Bronchial epithelial cell (primary cell): ENCODE data around the gene COA6. TPM values are rescaled to one million over a fixed set of nuclear protein-coding genes. Genes with fewer than 3 reads are reported as not detected.
A peak's percentile ranks its signal among the peaks of the same experiment; 100 is the strongest.

Experiments
- DNase-seq: peaks from one replicate; pipeline ENCODE4 v3.0.0-alpha.2; 2010; ENCODE audit warnings: low read depth
- FAIRE-seq: peaks from 2 replicates; lab custom pipeline; 2011; peaks lifted over from hg19 to GRCh38; lab: Jason Lieb, UNC
- H3K27me3 ChIP-seq: 2 replicates; pipeline ENCODE4 v1.5.1; 2011; ENCODE audit warnings: low read length; ENCODE audit not compliant: control insufficient read depth, insufficient read depth
- H3K36me3 ChIP-seq: 2 replicates; pipeline ENCODE4 v1.5.1; 2011; ENCODE audit warnings: low read length; ENCODE audit not compliant: control insufficient read depth, insufficient read depth
- H3K4me3 ChIP-seq: 2 replicates; pipeline ENCODE4 v1.5.1; 2011; ENCODE audit warnings: mild to moderate bottlenecking, low read depth, low read length, control low read depth
- CTCF ChIP-seq: IDR thresholded peaks from 2 replicates; pipeline ENCODE4 v1.5.1; 2011; ENCODE audit warnings: mild to moderate bottlenecking, moderate library complexity, low read length, control low read depth, inconsistent platforms; ENCODE audit not compliant: insufficient read depth, severe bottlenecking
- total RNA-seq: library from RNA; depleted of rRNA; stranded (reverse); fragments of >200 nt; gene quantifications from 2 replicates; pipeline ENCODE4 v1.2.1, GENCODE V29; 2014

The COA6 gene
- total RNA-seq, 1 donor from 2014 or later: 29.7 TPM

GRCh38 chr1:234330843-234331215, 42.4 kb upstream of the COA6 start:
- FAIRE-seq: no peak
- no peak for TF ChIP-seq CTCF
- Histone ChIP-seq H3K27me3 (no peaks in the 10 kb centered on the region), H3K4me3 (no peak overlapping the region), H3K36me3 (no peaks in the 10 kb centered on the region)
- no peak for DNase-seq

- no peaks in the 10 kb centered on the region for H3K36me3 ChIP-seq
- FAIRE-seq: no peak
- no peak overlapping the region for H3K4me3 ChIP-seq
- no peak for TF ChIP-seq CTCF
- peak; percentile 67 for DNase-seq
- H3K27me3 ChIP-seq: no peaks in the 10 kb centered on the region
These were observed 41.7 kb upstream of the COA6 start for GRCh38 chr1:234331507-234331906.

GRCh38 chr1:234336359-234336758, 36.9 kb upstream of the COA6 start:
- no peak for FAIRE-seq
- no peaks in the 10 kb centered on the region for H3K36me3 ChIP-seq
- no peak for TF ChIP-seq CTCF
- no peak overlapping the region for H3K4me3 ChIP-seq
- H3K27me3 ChIP-seq: no peaks in the 10 kb centered on the region
- no peak for DNase-seq

- Histone ChIP-seq H3K27me3 (no peaks in the 10 kb centered on the region), H3K4me3 (no peak overlapping the region), H3K36me3 (no peaks in the 10 kb centered on the region)
- peak; percentile 36 for FAIRE-seq
- no peak for DNase-seq
- no peak for TF ChIP-seq CTCF
These were observed 36.0 kb upstream of the COA6 start for GRCh38 chr1:234337233-234337632.

- DNase-seq (no peak), FAIRE-seq (no peak)
- no peaks in the 10 kb centered on the region for H3K36me3 ChIP-seq
- H3K4me3 ChIP-seq: no peak overlapping the region
- no peaks in the 10 kb centered on the region for H3K27me3 ChIP-seq
- no peak for TF ChIP-seq CTCF
These were observed 32.7 kb upstream of the COA6 start for GRCh38 chr1:234340528-234340927.

GRCh38 chr1:234342774-234343173, 30.5 kb upstream of the COA6 start:
- DNase-seq (no peak), FAIRE-seq (no peak)
- H3K36me3 ChIP-seq: no peaks in the 10 kb centered on the region
- H3K27me3 ChIP-seq: no peaks in the 10 kb centered on the region
- H3K4me3 ChIP-seq: no peak overlapping the region
- TF ChIP-seq CTCF: no peak
